ENCODE measurements around the gene GRIN3B.

GRIN3B gene

DNA sequence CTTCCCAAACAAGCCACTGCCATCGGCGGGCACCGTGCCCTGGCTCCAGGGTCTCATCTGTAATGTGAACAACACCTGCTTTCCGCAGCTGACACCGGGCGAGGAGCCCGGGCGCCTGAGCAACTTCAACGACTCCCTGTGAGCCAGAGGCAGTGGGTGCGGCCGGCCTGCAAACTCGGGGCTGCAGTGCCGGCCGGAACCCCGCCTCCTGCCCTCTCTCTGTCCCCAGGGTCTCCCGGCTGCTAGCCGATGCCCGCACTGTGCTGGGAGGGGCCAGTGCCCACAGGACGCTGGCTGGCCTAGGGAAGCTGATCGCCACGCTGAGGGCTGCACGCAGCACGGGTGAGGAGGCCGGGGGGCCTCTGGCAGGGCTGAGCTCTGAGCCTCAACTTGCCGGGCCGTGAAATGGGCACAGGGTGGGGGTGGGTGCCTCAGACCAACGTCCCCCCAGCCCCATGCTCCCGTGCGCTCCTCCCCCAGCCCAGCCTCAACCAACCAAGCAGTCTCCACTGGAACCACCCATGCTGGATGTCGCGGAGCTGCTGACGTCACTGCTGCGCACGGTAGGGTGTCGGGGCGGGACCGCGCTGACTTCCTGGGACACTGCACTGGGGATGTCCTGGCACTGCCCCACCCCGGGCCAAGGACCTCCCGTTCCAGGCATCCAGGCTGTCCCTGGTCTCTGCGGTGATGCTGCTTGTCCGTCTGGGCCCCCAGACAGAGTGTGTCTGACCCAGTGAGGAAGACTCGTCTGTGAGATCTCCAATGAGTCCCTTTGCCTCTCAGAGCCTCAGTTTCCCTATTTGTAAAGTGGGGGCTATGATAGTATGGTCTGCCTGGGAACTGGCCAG lies 41.8 kb downstream of the GRIN3B start:
- no peak for DNase-seq (ENCODE audit: low spot score)

DNA sequence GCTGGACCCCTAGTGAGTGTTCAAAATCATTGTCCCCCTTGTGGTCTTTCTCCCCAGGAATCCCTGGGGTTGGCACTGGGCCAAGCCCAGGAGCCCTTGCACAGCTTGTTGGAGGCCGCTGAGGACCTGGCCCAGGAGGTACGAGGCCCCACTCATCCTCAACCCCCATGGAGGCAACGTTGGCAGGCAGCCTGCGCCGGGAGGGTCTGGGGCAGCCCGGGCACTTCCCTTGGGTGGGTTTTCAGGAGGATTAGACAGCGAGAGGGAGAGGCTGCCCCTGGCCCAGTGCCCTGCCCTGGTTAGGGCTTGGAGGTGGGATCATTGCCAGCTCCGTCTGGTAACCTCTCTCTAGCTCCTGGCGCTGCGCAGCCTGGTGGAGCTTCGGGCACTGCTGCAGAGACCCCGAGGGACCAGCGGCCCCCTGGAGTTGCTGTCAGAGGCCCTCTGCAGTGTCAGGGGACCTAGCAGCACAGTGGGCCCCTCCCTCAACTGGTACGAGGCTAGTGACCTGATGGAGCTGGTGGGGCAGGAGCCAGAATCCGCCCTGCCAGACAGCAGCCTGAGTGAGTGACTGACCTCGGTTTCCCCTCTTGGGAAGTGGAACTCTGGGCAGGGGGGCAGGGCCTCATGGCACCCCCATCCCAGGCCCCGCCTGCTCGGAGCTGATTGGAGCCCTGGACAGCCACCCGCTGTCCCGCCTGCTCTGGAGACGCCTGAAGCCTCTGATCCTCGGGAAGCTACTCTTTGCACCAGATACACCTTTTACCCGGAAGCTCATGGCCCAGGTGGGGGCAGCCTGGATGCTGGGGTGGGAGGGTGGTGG lies 42.7 kb downstream of the GRIN3B start:
- DNase-seq (ENCODE audit: low spot score), result no peak

GRCh38 chr19:1045247-1045603 lies 45.0 kb downstream of the GRIN3B start:
- DNase-seq (ENCODE audit: low spot score), result peak; percentile 65

DNA sequence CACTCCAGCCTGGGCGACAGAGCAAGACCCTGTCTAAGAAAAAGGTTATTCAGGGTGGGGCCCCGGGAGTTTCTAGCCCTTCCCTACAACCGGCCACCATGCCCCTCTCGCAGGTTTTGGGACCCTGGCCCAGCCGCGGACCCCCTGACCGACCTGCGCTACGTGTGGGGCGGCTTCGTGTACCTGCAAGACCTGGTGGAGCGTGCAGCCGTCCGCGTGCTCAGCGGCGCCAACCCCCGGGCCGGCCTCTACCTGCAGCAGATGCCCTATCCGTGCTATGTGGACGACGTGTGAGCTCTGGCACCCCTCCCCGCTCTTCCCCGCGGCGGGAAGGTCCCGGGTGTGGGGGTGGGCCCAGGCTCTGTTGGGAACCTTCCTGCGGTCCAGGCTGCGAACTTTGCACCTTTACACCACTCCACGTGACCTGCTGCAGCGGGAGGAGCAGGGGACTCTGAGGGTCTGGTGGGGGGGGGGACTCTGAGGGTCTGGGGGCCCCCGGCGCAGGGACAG lies 46.0 kb downstream of the GRIN3B start:
- DNase-seq (ENCODE audit: low spot score), result no peak

GRCh38 chr19:1046836-1047695 lies 46.8 kb downstream of the GRIN3B start:
- no peak for DNase-seq (ENCODE audit: low spot score)

GRCh38 chr19:1047696-1048147 lies 47.5 kb downstream of the GRIN3B start:
- DNase-seq (ENCODE audit: low spot score), result no peak

- no peak for DNase-seq (ENCODE audit: low spot score)
Measured at GRCh38 chr19:1049106-1049505, 48.9 kb downstream of the GRIN3B start.

- no peak for DNase-seq (ENCODE audit: low spot score)
Measured at GRCh38 chr19:1049800-1050199, 49.6 kb downstream of the GRIN3B start.

- DNase-seq (ENCODE audit: low spot score), result no peak
Measured at GRCh38 chr19:1050989-1051788, 51.0 kb downstream of the GRIN3B start.

- DNase-seq (ENCODE audit: low spot score), result no peak
Measured at GRCh38 chr19:1051791-1052190, 51.6 kb downstream of the GRIN3B start.

DNA sequence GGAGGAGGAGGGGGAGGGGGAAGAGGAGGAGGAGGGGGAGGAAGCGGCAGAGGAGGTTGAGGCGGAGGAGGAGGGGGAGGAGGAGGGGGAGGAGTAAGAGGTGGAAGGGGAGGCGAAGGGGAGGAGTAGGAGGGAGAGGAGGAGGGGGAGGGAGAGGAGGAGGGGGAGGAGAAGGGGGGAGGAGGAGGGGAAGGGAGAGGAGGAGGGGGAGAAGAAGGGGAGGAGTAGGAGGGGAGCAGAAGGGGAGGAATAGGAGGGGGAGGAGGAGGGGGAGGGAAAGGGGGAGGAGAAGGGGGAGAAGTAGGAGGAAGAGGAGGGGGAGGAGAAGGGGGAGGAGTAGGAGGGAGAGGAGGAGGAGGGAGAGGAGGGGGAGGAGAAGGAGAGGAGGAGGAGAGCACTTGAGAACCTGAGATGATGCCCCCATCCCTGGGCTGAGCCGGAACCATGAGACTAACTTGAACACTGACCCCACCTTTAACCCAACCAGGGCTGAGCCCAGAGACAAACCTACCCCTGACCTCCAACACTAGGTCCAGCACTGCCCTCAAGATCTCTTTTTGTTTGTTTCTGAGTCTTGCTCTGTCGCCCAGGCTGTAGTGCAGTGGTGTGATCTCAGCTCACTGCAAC lies 52.2 kb downstream of the GRIN3B start:
- DNase-seq (ENCODE audit: low spot score), result no peak

- no peak for DNase-seq (ENCODE audit: low spot score)
Measured at GRCh38 chr19:1053176-1054101, 53.2 kb downstream of the GRIN3B start.

DNA sequence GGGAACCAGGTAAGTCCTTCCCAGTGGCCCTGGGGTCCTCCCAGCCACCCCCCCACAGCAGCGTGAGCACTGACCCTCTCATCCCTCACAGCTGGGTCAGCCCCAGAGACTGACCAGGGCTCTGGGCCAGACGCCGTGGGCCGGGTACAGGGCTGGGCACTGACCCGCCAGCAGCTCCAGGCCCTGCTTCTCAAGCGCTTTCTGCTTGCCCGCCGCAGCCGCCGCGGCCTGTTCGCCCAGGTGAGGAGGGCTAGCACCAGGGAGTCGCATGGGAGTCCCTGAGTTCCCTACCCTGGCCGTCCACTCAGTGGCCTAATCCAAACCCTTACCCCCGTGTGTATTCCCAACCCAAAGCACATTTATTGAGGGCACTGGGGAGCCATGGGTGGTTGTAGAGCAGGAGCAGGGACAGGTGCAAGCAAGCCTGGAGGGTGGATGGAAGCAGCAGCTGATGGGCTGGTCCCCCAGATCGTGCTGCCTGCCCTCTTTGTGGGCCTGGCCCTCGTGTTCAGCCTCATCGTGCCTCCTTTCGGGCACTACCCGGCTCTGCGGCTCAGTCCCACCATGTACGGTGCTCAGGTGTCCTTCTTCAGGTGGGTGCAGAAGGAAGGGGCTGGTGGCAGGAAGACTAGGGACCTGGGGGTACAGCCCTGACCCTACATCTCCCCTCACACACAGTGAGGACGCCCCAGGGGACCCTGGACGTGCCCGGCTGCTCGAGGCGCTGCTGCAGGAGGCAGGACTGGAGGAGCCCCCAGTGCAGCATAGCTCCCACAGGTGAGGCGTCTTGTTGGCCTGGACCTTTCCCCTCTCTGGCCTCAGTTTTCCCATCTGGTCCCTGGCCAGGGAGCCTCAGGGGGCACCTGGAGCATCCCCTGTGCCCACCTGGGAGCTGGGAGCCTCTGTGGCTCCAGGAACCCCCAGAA lies 54.1 kb downstream of the GRIN3B start:
- DNase-seq (ENCODE audit: low spot score), result no peak

DNA sequence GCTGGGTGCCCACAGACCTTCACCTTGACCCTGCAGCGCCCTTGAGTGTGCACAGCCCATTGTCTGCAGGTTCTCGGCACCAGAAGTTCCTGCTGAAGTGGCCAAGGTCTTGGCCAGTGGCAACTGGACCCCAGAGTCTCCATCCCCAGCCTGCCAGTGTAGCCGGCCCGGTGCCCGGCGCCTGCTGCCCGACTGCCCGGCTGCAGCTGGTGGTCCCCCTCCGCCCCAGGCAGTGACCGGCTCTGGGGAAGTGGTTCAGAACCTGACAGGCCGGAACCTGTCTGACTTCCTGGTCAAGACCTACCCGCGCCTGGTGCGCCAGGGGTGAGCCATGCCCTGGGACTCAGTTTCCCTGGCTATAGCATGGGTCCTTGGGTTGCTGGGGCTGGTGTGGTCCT lies 54.8 kb downstream of the GRIN3B start:
- DNase-seq (ENCODE audit: low spot score), result no peak

GRCh38 chr19:1055886-1056620 lies 55.8 kb downstream of the GRIN3B start:
- no peak for DNase-seq (ENCODE audit: low spot score)

DNA sequence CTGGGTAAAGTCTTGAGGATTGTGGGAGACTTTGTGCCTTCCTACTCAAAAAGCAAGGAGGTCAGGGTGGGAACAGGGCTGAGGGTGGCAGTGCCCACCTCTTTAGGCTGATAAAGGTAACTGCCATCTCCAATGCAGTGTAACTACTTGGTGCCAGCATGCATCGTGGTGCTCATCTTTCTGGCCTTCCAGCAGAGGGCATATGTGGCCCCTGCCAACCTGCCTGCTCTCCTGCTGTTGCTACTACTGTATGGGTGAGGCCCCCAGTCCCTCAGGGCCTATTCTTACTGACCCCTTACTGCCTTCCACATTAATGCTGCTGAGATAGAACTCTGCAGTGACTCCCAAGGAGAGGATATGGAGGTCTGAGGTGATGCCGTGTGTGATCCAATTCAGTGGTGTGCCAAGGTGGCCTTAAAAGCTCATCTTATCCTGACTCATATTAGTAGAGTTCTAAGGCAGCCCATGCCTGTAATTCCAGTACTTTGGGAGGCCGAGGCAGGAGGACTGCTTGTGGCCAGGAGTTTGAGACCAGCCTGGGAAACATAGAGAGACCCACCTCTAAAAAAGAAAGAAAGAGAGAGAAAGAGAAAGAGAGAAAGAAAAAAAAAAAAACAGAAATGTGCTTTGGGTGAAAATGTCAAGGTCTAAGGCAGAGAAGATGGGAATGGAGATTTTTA lies 57.1 kb downstream of the GRIN3B start:
- peak; percentile 63 for DNase-seq (ENCODE audit: low spot score)

- DNase-seq (ENCODE audit: low spot score), result no peak
Measured at GRCh38 chr19:1058112-1058511, 57.9 kb downstream of the GRIN3B start.
